Lower leg skin (tissue), 4 donors: Measurements from ENCODE around the gene PLAAT1. TPM values are rescaled to one million over a fixed set of nuclear protein-coding genes. Genes with fewer than 3 reads are reported as not detected.

Experiments
- DNase-seq, 2 donors: peaks; one replicate each; pipeline ENCODE4 v3.0.0-alpha.2; 2019; ENCODE audit warnings: low spot score in 2 of 2
- H3K4me3 ChIP-seq: fragments of 200-600 bp; sonication (generic); 2 replicates; pipeline ENCODE4 v1.5.1; 2017; ENCODE audit warnings: mild to moderate bottlenecking, low read depth; ENCODE audit not compliant: poor library complexity, severe bottlenecking
- POLR2A ChIP-seq, 2 donors: fragments of 450-650 bp; IDR thresholded peaks; one replicate each; pipeline ENCODE4 v1.6.1; 2016 to 2017; ENCODE audit warnings: antibody characterized with exemption in 2 of 2, mild to moderate bottlenecking in 1 of 2, moderate library complexity in 1 of 2
- WGBS, 2 donors: methylation state at CpG; one replicate each; pipeline ENCODE4 v1.1.5; 2018; 5-methylcytosine and 5-hydroxymethylcytosine counted together
- intact Hi-C: fragments of 100-400 bp; cut with DNase I; formaldehyde crosslinking; loops from one replicate; pipeline ENCODE4 v1.15.0; 2023; ENCODE audit warnings: low total_unique reads
- total RNA-seq, 4 donors: library from RNA; depleted of rRNA; stranded (reverse); fragments of >200 nt; gene quantifications; one replicate each; pipeline ENCODE4 v1.1.0, GENCODE V29; 2016
- TF ChIP-seq, protein P1 (sequence below), 3 donors: fragments of 450-650 bp; IDR thresholded peaks; one replicate each; pipeline ENCODE4 v1.5.1; 2016; ENCODE audit warnings: antibody characterized with exemption in 3 of 3, mild to moderate bottlenecking in 3 of 3, moderate library complexity in 2 of 3

Gene PLAAT1
- total RNA-seq, 4 donors from 2014 or later, result 2.8 to 7.1 (median 6.3) TPM; not detected in 1

DNA sequence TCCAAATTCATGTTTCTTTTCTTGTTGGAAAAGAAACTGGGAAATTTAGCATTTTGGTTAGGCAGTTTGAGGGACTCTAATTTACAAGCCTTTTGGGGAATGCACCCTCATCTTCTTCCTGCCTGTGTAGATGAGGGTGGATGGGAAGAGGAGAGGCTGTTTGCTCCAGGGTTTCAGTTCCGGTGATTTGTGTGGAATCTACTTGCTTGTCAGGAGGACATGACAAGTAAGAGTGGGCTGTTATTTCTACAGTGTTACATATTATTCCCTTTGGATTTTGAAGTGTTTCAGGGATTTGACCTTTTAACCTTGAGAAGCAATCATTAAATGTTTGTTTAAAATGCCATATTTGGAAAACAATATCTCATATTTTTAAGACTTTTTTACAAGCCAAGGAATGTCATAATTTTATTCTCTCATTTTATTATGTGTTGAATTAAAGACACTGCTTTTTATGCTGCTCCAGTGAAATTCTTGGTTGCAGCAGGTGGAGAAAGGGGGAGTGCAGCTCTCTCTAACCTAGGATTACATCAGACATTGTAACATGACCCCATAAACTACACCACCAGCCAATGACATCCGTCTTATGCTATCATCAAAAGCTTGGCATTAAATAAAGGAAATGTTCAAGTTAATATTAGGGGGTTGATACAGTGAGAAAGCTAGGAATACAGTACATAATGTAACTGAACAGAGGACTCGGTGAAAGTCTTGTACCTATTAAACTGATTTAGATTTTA is 30.2 kb downstream of the PLAAT1 start:
- intact Hi-C loops, result no loop called here
- no peak for DNase-seq
- H3K4me3 ChIP-seq, result no peak overlapping the region
- TF ChIP-seq, protein P1, sequence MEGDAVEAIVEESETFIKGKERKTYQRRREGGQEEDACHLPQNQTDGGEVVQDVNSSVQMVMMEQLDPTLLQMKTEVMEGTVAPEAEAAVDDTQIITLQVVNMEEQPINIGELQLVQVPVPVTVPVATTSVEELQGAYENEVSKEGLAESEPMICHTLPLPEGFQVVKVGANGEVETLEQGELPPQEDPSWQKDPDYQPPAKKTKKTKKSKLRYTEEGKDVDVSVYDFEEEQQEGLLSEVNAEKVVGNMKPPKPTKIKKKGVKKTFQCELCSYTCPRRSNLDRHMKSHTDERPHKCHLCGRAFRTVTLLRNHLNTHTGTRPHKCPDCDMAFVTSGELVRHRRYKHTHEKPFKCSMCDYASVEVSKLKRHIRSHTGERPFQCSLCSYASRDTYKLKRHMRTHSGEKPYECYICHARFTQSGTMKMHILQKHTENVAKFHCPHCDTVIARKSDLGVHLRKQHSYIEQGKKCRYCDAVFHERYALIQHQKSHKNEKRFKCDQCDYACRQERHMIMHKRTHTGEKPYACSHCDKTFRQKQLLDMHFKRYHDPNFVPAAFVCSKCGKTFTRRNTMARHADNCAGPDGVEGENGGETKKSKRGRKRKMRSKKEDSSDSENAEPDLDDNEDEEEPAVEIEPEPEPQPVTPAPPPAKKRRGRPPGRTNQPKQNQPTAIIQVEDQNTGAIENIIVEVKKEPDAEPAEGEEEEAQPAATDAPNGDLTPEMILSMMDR (IDR thresholded peaks at IDR 0.05), result no peak
- no peak for TF ChIP-seq POLR2A (IDR thresholded peaks at IDR 0.05)
- WGBS, 2 donors, result 78 to 83% methylated on average over 3 of the region's 3 CpGs

DNA sequence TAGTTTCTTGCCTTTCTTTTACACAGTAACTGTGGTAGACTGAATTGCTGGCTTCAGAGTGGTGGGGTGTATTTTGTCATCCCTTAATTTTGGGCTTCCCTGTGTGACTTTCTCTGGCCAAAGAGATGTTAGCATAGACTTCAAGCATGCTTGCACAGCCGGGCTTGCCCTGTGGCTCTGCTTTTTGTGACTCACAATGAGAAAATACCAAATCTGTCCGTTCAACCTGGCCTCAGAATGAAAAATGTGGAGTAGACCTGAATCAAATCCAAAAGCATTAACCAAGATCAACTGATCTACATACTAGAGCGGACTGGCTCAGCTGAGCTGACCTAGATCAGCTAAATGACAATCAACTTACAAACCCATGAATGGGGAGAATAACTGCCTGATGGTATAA is 51.4 kb downstream of the PLAAT1 start:
- 55 to 64% methylated on average over 3 of the region's 3 CpGs for WGBS, 2 donors
- H3K4me3 ChIP-seq, result no peak overlapping the region
- intact Hi-C loops, result no loop called here

DNA sequence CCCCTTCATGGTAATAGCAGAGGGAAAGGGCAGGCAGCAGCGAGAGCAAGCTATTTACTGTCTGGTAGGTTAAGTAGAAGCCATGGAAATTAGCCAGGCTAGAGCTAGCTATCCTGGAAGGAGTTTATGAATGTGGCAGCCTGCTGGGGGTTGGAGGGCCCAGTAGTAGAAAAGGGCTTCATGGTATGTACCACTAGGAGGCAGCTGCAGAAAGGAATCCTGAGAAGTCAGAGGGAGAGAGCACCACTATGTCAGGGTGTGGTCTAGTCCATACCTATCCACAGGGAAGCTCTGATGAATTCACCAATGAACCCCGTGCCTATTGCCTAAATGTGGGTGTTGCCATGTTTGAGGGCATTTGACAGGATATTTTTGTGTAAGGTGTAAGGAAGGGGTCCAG is 55.0 kb downstream of the PLAAT1 start:
- intact Hi-C loops, result no loop called here
- DNase-seq, result no peak
- TF ChIP-seq, protein P1 (IDR thresholded peaks at IDR 0.05), result no peak
- no peak for TF ChIP-seq POLR2A (IDR thresholded peaks at IDR 0.05)
- WGBS, 2 donors, result 78 to 81% methylated on average over 2 of the region's 2 CpGs
- H3K4me3 ChIP-seq, result no peak overlapping the region

More for the DNA sequence above, 51.4 kb downstream of the PLAAT1 start:
- no peak for DNase-seq
- TF ChIP-seq POLR2A (IDR thresholded peaks at IDR 0.05), result no peak
- TF ChIP-seq, protein P1 (IDR thresholded peaks at IDR 0.05), result no peak

DNA sequence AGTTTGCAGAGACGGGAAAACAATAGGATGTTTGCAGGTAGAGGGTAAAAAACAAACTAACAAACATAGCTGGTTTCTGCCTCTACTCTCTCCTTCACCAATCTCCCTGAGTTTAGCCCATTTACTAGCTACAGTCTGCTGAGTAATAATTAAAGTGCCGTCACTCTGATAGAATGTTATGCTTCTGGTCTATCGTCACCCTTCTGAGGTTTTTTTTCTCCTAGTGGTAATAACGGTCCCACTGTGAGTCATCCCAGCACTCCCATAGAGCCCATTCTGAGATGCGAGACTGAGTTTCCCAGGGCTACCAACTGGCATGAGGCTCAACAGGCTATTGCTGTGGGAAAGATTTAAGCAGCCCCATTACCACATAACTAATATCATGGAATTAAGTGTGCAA is 56.4 kb downstream of the PLAAT1 start:
- H3K4me3 ChIP-seq, result no peak overlapping the region
- intact Hi-C loops, result no loop called here
- 83 to 91% methylated on average over 5 of the region's 5 CpGs for WGBS, 2 donors
- no peak for DNase-seq
- TF ChIP-seq POLR2A (IDR thresholded peaks at IDR 0.05), result no peak
- TF ChIP-seq, protein P1 (IDR thresholded peaks at IDR 0.05), result no peak

DNA sequence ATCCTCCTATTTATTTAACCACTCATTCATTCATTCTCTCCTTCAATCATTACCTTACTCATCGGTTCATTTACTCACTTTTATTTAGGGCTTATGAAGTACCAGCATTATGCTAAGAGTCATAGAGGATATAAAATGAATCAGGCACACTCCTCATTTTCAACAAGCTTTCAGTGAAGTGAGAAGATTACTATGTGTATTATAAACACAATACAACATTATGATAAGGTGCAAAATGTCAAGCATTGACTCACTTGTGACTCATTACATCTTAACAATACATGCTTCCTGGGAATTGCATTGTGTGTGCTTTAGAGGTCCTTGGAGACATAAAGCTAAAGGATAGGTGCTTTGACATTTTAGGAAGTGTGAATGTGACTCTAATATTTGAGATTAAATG is 60.4 kb downstream of the PLAAT1 start:
- TF ChIP-seq, protein P1 (IDR thresholded peaks at IDR 0.05), result no peak
- TF ChIP-seq POLR2A (IDR thresholded peaks at IDR 0.05), result no peak
- DNase-seq, result no peak
- intact Hi-C loops, result no loop called here

DNA sequence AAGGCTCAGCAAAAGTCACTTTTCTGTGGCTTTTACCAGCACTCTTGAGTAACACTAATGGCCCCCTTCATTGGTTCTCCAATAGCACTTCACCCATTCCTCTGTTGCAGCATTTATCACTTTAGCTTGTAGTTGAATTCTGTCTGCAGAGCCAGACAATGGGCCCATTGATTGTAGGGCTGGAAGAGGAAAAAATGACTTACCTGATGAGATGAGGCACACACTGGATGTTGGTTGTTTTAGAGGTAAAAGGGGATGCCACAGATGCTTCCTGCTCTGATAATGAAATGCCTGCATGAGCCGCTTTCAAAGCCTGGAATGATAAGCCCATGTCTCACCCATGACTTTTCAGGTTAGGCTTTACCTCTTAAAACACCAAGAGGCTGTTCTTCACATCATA is 64.3 kb downstream of the PLAAT1 start:
- H3K4me3 ChIP-seq, result no peak overlapping the region
- 91 to 95% methylated on average over 1 of the region's 1 CpG for WGBS, 2 donors
- TF ChIP-seq POLR2A (IDR thresholded peaks at IDR 0.05), result no peak
- TF ChIP-seq, protein P1 (IDR thresholded peaks at IDR 0.05), result no peak
- DNase-seq, result no peak
- intact Hi-C loops, result no loop called here

More for the DNA sequence above, 60.4 kb downstream of the PLAAT1 start:
- WGBS, 2 donors, result 81 to 98% methylated on average over 1 of the region's 1 CpG
- H3K4me3 ChIP-seq, result no peak overlapping the region
